Stomach (tissue), 4 donors: Measurements from ENCODE around the gene FBP2.

Source experiments
- CTCF ChIP-seq, 7 experiments: fragments of 450-650 bp in 4 of 7; fragments of 200-600 bp in 3 of 7; sonication (generic) in 3 of 7; IDR thresholded peaks; one replicate each; pipeline ENCODE4 v1.5.1; 2016 to 2019; ENCODE audit warnings: antibody characterized with exemption in 7 of 7, control low read depth in 2 of 7, mild to moderate bottlenecking in 1 of 7
- POLR2A ChIP-seq, 4 donors: fragments of 450-650 bp; IDR thresholded peaks; one replicate each; pipeline ENCODE4 v1.6.1; 2016; ENCODE audit warnings: antibody characterized with exemption in 4 of 4, control low read depth in 2 of 4, mild to moderate bottlenecking in 1 of 4, moderate library complexity in 1 of 4
- POLR2AphosphoS5 ChIP-seq, 3 donors: sonication (generic); formaldehyde crosslinking; IDR thresholded peaks; one replicate each; pipeline ENCODE4 v1.6.1; 2016; ENCODE audit warnings: antibody characterized with exemption in 3 of 3

GRCh38 chr9:94607423-94607691 lies 13.7 kb upstream of the FBP2 start:
- TF ChIP-seq CTCF (IDR thresholded peaks at IDR 0.05): no peak
- TF ChIP-seq POLR2A (IDR thresholded peaks at IDR 0.05): no peak
- no peak for TF ChIP-seq POLR2AphosphoS5 (IDR thresholded peaks at IDR 0.05)
